ENCODE data around the gene HGFAC. TPM values are rescaled to one million over a fixed set of nuclear protein-coding genes. Genes with fewer than 3 reads are reported as not detected.

HGFAC gene
- total and polyA plus RNA-seq, 10 of the 15 experiments (the other 5 are each of a cell fraction or from before 2014, with no cell fraction given), result 0.38 TPM; not detected in 9

GRCh38 chr4:3475713-3476260, 34.0 kb downstream of the HGFAC start:
- Histone ChIP-seq H3K36me3 (ENCODE audit: control insufficient read depth in 2 of 2, insufficient read depth in 2 of 2, low read length in 1 of 2) (no peaks in the 10 kb centered on the region), H4K20me1 (ENCODE audit: control insufficient read depth, insufficient read depth) (no peaks in the 10 kb centered on the region), H3K27ac (ENCODE audit: control insufficient read depth, insufficient read depth) (no peak overlapping the region), H3K79me2 (ENCODE audit: control insufficient read depth, insufficient read depth, low read length) (no peaks in the 10 kb centered on the region), H3K9ac (ENCODE audit: control insufficient read depth, insufficient read depth, low read length) (no peak overlapping the region), H3K4me3 (no peak overlapping the region), H3K4me1 (ENCODE audit: control insufficient read depth, insufficient read depth, low read length) (no peaks in the 10 kb centered on the region), H3K9me3 (replicated peaks; ENCODE audit: control insufficient read depth, insufficient read depth, low read length) (no peaks in the 10 kb centered on the region), H3K27me3 (replicated peaks in 1 of 2; ENCODE audit: control insufficient read depth in 2 of 2, insufficient read depth in 2 of 2, low read length in 1 of 2) (no peaks in the 10 kb centered on the region; a peak in 2 of 4 replicates), H2AFZ (ENCODE audit: control insufficient read depth, low read depth, low read length) (no peak overlapping the region), H3K4me2 (ENCODE audit: control insufficient read depth, insufficient read depth) (no peak overlapping the region)
- DNase-seq (ENCODE audit: low read depth, low spot score) (no peak), FAIRE-seq (no peak), ATAC-seq (no peak)
- 27% methylated on average over 11 of the region's 22 CpGs for WGBS (ENCODE audit: insufficient coverage, insufficient replicate concordance, low lambda C conversion rate, missing lambda C conversion rate)
- BruUV-seq (replicated peaks), result no TSS peak
- in situ Hi-C loops (cut with MboI), result no loop called here
- POLR2A ChIA-PET, result no interaction called here
- intact Hi-C loops (cut with micrococcal nuclease; ENCODE audit: unreplicated experiment), result no loop called here
- CTCF ChIA-PET, result no interaction called here
- RAD21 ChIA-PET (ENCODE audit: unreplicated experiment), result no interaction called here
- SMC1A ChIA-PET (ENCODE audit: uncharacterized antibody, unreplicated experiment), result no interaction called here
- TF ChIP-seq ZBED1 (IDR thresholded peaks at IDR 0.05; ENCODE audit: borderline replicate concordance), result no peak
- TF ChIP-seq MEF2A (IDR thresholded peaks at IDR 0.05; ENCODE audit: insufficient read depth, low read depth, low read length), result no peak
- no peak for TF ChIP-seq FOS (IDR thresholded peaks at IDR 0.05; ENCODE audit: borderline replicate concordance, extremely low read depth, insufficient read length)
- TF ChIP-seq HDGF (IDR thresholded peaks at IDR 0.05), result no peak
- no peak for TF ChIP-seq KAT2A (conservative IDR thresholded peaks at IDR 0.05; ENCODE audit: control insufficient read depth, low read depth, low read length)

- no peaks in the 10 kb centered on the region for H3K79me2 ChIP-seq (ENCODE audit: control insufficient read depth, insufficient read depth, low read length)
- 63% methylated on average over 18 of the region's 22 CpGs for WGBS (ENCODE audit: insufficient coverage, insufficient replicate concordance, low lambda C conversion rate, missing lambda C conversion rate)
- no peaks in the 10 kb centered on the region; a peak in 2 of 4 replicates for H3K27me3 ChIP-seq (replicated peaks in 1 of 2; ENCODE audit: control insufficient read depth in 2 of 2, insufficient read depth in 2 of 2, low read length in 1 of 2)
- FAIRE-seq (no peak), DNase-seq (ENCODE audit: low read depth, low spot score) (no peak), ATAC-seq (no peak)
- ChIA-PET POLR2A (no interaction called here), CTCF (no interaction called here), SMC1A (ENCODE audit: uncharacterized antibody, unreplicated experiment) (no interaction called here), RAD21 (ENCODE audit: unreplicated experiment) (no interaction called here)
- no peak overlapping the region for H3K9ac ChIP-seq (ENCODE audit: control insufficient read depth, insufficient read depth, low read length)
- no peak overlapping the region for H3K4me2 ChIP-seq (ENCODE audit: control insufficient read depth, insufficient read depth)
- no peaks in the 10 kb centered on the region for H3K9me3 ChIP-seq (replicated peaks; ENCODE audit: control insufficient read depth, insufficient read depth, low read length)
- in situ Hi-C loops (cut with MboI), result no loop called here
- no TSS peak for BruUV-seq (replicated peaks)
- intact Hi-C loops (cut with micrococcal nuclease; ENCODE audit: unreplicated experiment), result no loop called here
- H3K4me1 ChIP-seq (ENCODE audit: control insufficient read depth, insufficient read depth, low read length), result no peaks in the 10 kb centered on the region
- H2AFZ ChIP-seq (ENCODE audit: control insufficient read depth, low read depth, low read length), result no peak overlapping the region
- no peaks in the 10 kb centered on the region for H3K36me3 ChIP-seq (ENCODE audit: control insufficient read depth in 2 of 2, insufficient read depth in 2 of 2, low read length in 1 of 2)
- H3K27ac ChIP-seq (ENCODE audit: control insufficient read depth, insufficient read depth), result no peak overlapping the region
- no peaks in the 10 kb centered on the region for H4K20me1 ChIP-seq (ENCODE audit: control insufficient read depth, insufficient read depth)
- H3K4me3 ChIP-seq, result no peak overlapping the region
- TF ChIP-seq STAT3 (IDR thresholded peaks at IDR 0.05; ENCODE audit: low read depth, low read length) (no peak), BACH1 (IDR thresholded peaks at IDR 0.05; ENCODE audit: borderline replicate concordance) (no peak), ZBTB4 (CRISPR knock-in tag; IDR thresholded peaks at IDR 0.05) (no peak), CHD4 (IDR thresholded peaks at IDR 0.05) (no peak), CBFB (IDR thresholded peaks at IDR 0.05; ENCODE audit: low read depth) (no peak), PAX8 (IDR thresholded peaks at IDR 0.05) (no peak), BMI1 (IDR thresholded peaks at IDR 0.05; ENCODE audit: borderline replicate concordance) (no peak), ESRRA (IDR thresholded peaks at IDR 0.05; ENCODE audit: low read length) (no peak), ZNF622 (IDR thresholded peaks at IDR 0.05) (no peak), NFYA (IDR thresholded peaks at IDR 0.05; ENCODE audit: borderline replicate concordance, low read depth, low read length) (no peak), EZH2 (IDR thresholded peaks at IDR 0.05; ENCODE audit: borderline replicate concordance, control insufficient read depth, low read depth, low read length) (no peak)
Measured at GRCh38 chr4:3476341-3476747, 34.6 kb downstream of the HGFAC start.

All from GM12878 (cell line).